HL-60 (cell line): Measurements from ENCODE around the gene ALG6.
"Not testable (repeated sequence)": the region's sequence is repeated elsewhere in the genome, so short reads cannot be mapped to it uniquely, and the experiment has no call there.

Source experiments
- DNase-seq, 2 experiments: peaks; one replicate each; pipeline ENCODE4 v3.0.0-alpha.2; 2010 to 2020; ENCODE audit warnings: low read depth in 1 of 2, low spot score in 1 of 2
- H3K27ac ChIP-seq: fragments of 250-450 bp; sonication (Bioruptor Pico); replicated peaks from 2 replicates; pipeline ENCODE4 v1.5.1; 2020; ENCODE audit warnings: mild to moderate bottlenecking, moderate library complexity
- H3K27me3 ChIP-seq: fragments of 250-450 bp; sonication (Bioruptor Pico); 2 replicates; pipeline ENCODE4 v1.5.1; 2021; ENCODE audit warnings: mild to moderate bottlenecking, moderate library complexity; ENCODE audit not compliant: insufficient read depth, poor library complexity, severe bottlenecking
- H3K4me3 ChIP-seq: replicated peaks from 2 replicates; pipeline ENCODE4 v1.5.1; 2011; ENCODE audit warnings: mild to moderate bottlenecking, control low read depth, low read length; ENCODE audit not compliant: insufficient read depth
- CTCF ChIP-seq: IDR thresholded peaks from one replicate; pipeline ENCODE4 v1.5.1; 2011; ENCODE audit warnings: low read length, control low read depth, inconsistent platforms; ENCODE audit not compliant: insufficient read depth
- GABPA ChIP-seq: IDR thresholded peaks from 2 replicates; pipeline ENCODE4 v1.6.1; 2012; ENCODE audit warnings: low read depth
- POLR2AphosphoS5 ChIP-seq: IDR thresholded peaks from 2 replicates; pipeline ENCODE4 v1.6.1; 2012; ENCODE audit warnings: low read depth
- REST ChIP-seq: IDR thresholded peaks from 2 replicates; pipeline ENCODE4 v1.6.1; 2012; ENCODE audit warnings: low read depth; ENCODE audit not compliant: insufficient replicate concordance
- SPI1 ChIP-seq: IDR thresholded peaks from 2 replicates; pipeline ENCODE4 v1.6.1; 2012; ENCODE audit warnings: low read depth, mild to moderate bottlenecking, borderline replicate concordance

ALG6 gene

GRCh38 chr1:63356234-63356633 lies 11.2 kb upstream of the ALG6 start:
- H3K27me3 ChIP-seq, result peaks cover 18% of the 10 kb centered on the region
- not testable (repeated sequence) for DNase-seq, H3K4me3 ChIP-seq, H3K27ac ChIP-seq

GRCh38 chr1:63359561-63359960 lies 7.9 kb upstream of the ALG6 start:
- peaks cover 2% of the 10 kb centered on the region for H3K27me3 ChIP-seq
- H3K27ac ChIP-seq, result no peak overlapping the region
- no peak for TF ChIP-seq GABPA
- no peak for TF ChIP-seq SPI1
- no peak overlapping the region for H3K4me3 ChIP-seq
- no peak for DNase-seq

GRCh38 chr1:63362073-63362472 lies 5.4 kb upstream of the ALG6 start:
- no peak for DNase-seq
- Histone ChIP-seq H3K27me3 (no peaks in the 10 kb centered on the region), H3K4me3 (no peak overlapping the region), H3K27ac (no peak overlapping the region)
- no peak for TF ChIP-seq GABPA
- no peak for TF ChIP-seq REST
- TF ChIP-seq CTCF, result no peak
- no peak for TF ChIP-seq POLR2AphosphoS5
- TF ChIP-seq SPI1, result no peak

- TF ChIP-seq SPI1 (no peak), CTCF (no peak), GABPA (no peak), REST (no peak), POLR2AphosphoS5 (no peak)
- H3K27me3 ChIP-seq, result no peaks in the 10 kb centered on the region
- DNase-seq, result no peak
- no peak overlapping the region for H3K27ac ChIP-seq
- H3K4me3 ChIP-seq, result no peak overlapping the region
Observed at GRCh38 chr1:63362578-63362977, 4.8 kb upstream of the ALG6 start.

- no peak overlapping the region for H3K27ac ChIP-seq
- no peak for DNase-seq
- TF ChIP-seq REST (no peak), CTCF (no peak), POLR2AphosphoS5 (no peak), SPI1 (no peak)
Observed at GRCh38 chr1:63363014-63363413, 4.4 kb upstream of the ALG6 start.

More at GRCh38 chr1:63363014-63363413, 4.4 kb upstream of the ALG6 start:
- Histone ChIP-seq H3K27me3 (no peaks in the 10 kb centered on the region), H3K4me3 (no peak overlapping the region)
